HepG2 (cell line): Measurements from ENCODE around the gene SLC22A31. TPM values are rescaled to one million over a fixed set of nuclear protein-coding genes. Genes with fewer than 3 reads are reported as not detected.
A peak's percentile ranks its signal among the peaks of the same experiment; 100 is the strongest.

ENCODE experiments used
- CCDC6 ChIP-seq: sonication (generic); formaldehyde crosslinking; IDR thresholded peaks from 2 replicates; pipeline ENCODE4 v1.8.1; 2022; ENCODE audit warnings: mild to moderate bottlenecking, missing genetic modification reagents, moderate library complexity
- FOXM1 ChIP-seq: sonication (generic); formaldehyde crosslinking; IDR thresholded peaks from 2 replicates; pipeline ENCODE4 v1.5.0; 2020; ENCODE audit warnings: missing genetic modification reagents
- KDM3A ChIP-seq: IDR thresholded peaks from 2 replicates; pipeline ENCODE4 v1.6.1; 2018; ENCODE audit warnings: low read depth, missing compliant biosample characterization
- POLR2AphosphoS2 ChIP-seq: IDR thresholded peaks from 2 replicates; pipeline ENCODE4 v1.6.1; 2011; ENCODE audit warnings: low read depth, low read length, improper control_type of control experiment
- POLR2AphosphoS5 ChIP-seq: IDR thresholded peaks from 2 replicates; pipeline ENCODE4 v1.6.1; 2012; ENCODE audit warnings: low read depth, low read length
- ZBTB39 ChIP-seq: sonication (generic); formaldehyde crosslinking; IDR thresholded peaks from 2 replicates; pipeline ENCODE4 v1.5.0; 2020; ENCODE audit warnings: missing genetic modification reagents
- ZNF34 ChIP-seq: sonication (generic); formaldehyde crosslinking; IDR thresholded peaks from 2 replicates; pipeline ENCODE4 v1.4.0; 2020; ENCODE audit warnings: mild to moderate bottlenecking, missing genetic modification reagents, borderline replicate concordance
- ZNF446 ChIP-seq: sonication (generic); formaldehyde crosslinking; IDR thresholded peaks from 2 replicates; pipeline ENCODE4 v1.5.0; 2020; ENCODE audit warnings: mild to moderate bottlenecking, missing genetic modification reagents
- ZNF570 ChIP-seq: sonication (generic); formaldehyde crosslinking; IDR thresholded peaks from 2 replicates; pipeline ENCODE4 v1.4.0; 2020; ENCODE audit warnings: mild to moderate bottlenecking, missing genetic modification reagents, borderline replicate concordance
- ZNF7 ChIP-seq: IDR thresholded peaks from 2 replicates; pipeline ENCODE4 v1.6.1; 2016; ENCODE audit warnings: missing biosample characterization, missing genetic modification reagents
- ZNF724P ChIP-seq: sonication (generic); formaldehyde crosslinking; IDR thresholded peaks from 2 replicates; pipeline ENCODE4 v1.8.0; 2022; ENCODE audit warnings: missing genetic modification reagents, borderline replicate concordance
- ZNF747 ChIP-seq: sonication (generic); formaldehyde crosslinking; IDR thresholded peaks from 2 replicates; pipeline ENCODE4 v1.8.1; 2023; ENCODE audit warnings: missing genetic modification reagents, mild to moderate bottlenecking, borderline replicate concordance
- polyA plus RNA-seq, 8 experiments: library from polyadenylated mRNA; depleted of rRNA in 3 of 8; stranded (reverse) in 7 of 8; unstranded in 1 of 8; fragments of >200 nt; fragmentation: Illumina TruSeq in 4 of 8; extraction: Trizol in 4 of 8; gene quantifications; 2 replicates each; pipeline versions ENCODE4 v1.2.1 to v1.2.3, GENCODE V29; 2011 to 2016; ENCODE audit warnings: low read depth in 4 of 8, missing spikeins in 1 of 8, mixed read lengths in 1 of 8; ENCODE audit not compliant: insufficient read depth in 1 of 8
- total RNA-seq, 5 experiments: library from RNA; depleted of rRNA; stranded (reverse); fragments of >200 nt; fragmentation: Illumina TruSeq; extraction: Trizol; gene quantifications; 2 replicates each; pipeline ENCODE4 v1.2.3, GENCODE V29; 2016; ENCODE audit warnings: low read depth in 1 of 5
- TF ChIP-seq, protein P1 (sequence below): sonication (generic); formaldehyde crosslinking; IDR thresholded peaks from 2 replicates; pipeline ENCODE4 v1.4.0; 2020; ENCODE audit warnings: missing genetic modification reagents, mild to moderate bottlenecking, borderline replicate concordance
- TF ChIP-seq, protein P2 (sequence below): sonication (generic); formaldehyde crosslinking; IDR thresholded peaks from 2 replicates; pipeline ENCODE4 v1.4.0; 2020; ENCODE audit warnings: missing genetic modification reagents, borderline replicate concordance
- TF ChIP-seq, protein P3 (sequence below): sonication (generic); formaldehyde crosslinking; IDR thresholded peaks from 2 replicates; pipeline ENCODE4 v1.9.0; 2021; ENCODE audit warnings: mild to moderate bottlenecking, missing genetic modification reagents

SLC22A31 gene
- total and polyA plus RNA-seq, 2 of the 13 experiments (the other 11 are each of a cell fraction or from before 2014, with no cell fraction given) = 67.3 to 83.3 TPM

- TF ChIP-seq, protein P1, sequence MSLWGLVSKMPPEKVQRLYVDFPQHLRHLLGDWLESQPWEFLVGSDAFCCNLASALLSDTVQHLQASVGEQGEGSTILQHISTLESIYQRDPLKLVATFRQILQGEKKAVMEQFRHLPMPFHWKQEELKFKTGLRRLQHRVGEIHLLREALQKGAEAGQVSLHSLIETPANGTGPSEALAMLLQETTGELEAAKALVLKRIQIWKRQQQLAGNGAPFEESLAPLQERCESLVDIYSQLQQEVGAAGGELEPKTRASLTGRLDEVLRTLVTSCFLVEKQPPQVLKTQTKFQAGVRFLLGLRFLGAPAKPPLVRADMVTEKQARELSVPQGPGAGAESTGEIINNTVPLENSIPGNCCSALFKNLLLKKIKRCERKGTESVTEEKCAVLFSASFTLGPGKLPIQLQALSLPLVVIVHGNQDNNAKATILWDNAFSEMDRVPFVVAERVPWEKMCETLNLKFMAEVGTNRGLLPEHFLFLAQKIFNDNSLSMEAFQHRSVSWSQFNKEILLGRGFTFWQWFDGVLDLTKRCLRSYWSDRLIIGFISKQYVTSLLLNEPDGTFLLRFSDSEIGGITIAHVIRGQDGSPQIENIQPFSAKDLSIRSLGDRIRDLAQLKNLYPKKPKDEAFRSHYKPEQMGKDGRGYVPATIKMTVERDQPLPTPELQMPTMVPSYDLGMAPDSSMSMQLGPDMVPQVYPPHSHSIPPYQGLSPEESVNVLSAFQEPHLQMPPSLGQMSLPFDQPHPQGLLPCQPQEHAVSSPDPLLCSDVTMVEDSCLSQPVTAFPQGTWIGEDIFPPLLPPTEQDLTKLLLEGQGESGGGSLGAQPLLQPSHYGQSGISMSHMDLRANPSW (CRISPR knock-in tag) = no peak
- TF ChIP-seq, protein P2, sequence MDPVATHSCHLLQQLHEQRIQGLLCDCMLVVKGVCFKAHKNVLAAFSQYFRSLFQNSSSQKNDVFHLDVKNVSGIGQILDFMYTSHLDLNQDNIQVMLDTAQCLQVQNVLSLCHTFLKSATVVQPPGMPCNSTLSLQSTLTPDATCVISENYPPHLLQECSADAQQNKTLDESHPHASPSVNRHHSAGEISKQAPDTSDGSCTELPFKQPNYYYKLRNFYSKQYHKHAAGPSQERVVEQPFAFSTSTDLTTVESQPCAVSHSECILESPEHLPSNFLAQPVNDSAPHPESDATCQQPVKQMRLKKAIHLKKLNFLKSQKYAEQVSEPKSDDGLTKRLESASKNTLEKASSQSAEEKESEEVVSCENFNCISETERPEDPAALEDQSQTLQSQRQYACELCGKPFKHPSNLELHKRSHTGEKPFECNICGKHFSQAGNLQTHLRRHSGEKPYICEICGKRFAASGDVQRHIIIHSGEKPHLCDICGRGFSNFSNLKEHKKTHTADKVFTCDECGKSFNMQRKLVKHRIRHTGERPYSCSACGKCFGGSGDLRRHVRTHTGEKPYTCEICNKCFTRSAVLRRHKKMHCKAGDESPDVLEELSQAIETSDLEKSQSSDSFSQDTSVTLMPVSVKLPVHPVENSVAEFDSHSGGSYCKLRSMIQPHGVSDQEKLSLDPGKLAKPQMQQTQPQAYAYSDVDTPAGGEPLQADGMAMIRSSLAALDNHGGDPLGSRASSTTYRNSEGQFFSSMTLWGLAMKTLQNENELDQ (CRISPR knock-in tag) = no peak
- TF ChIP-seq ZNF34 (CRISPR knock-in tag) (peak; percentile 40; the same call in 1 of the 2 replicates), ZBTB39 (CRISPR knock-in tag) (no peak), ZNF570 (no peak), ZNF7 (CRISPR knock-in tag) (no peak), ZNF747 (CRISPR knock-in tag) (peak; percentile 65; the same call in 1 of the 2 replicates), ZNF446 (CRISPR knock-in tag) (no peak), ZNF724P (CRISPR knock-in tag) (peak; percentile 75), FOXM1 (CRISPR knock-in tag) (no peak), CCDC6 (peak; percentile 67; the same call in 1 of the 2 replicates), POLR2AphosphoS5 (peak; percentile 61), POLR2AphosphoS2 (no peak), KDM3A (CRISPR knock-in tag) (peak; percentile 50; the same call in 1 of the 2 replicates)
- TF ChIP-seq, protein P3, sequence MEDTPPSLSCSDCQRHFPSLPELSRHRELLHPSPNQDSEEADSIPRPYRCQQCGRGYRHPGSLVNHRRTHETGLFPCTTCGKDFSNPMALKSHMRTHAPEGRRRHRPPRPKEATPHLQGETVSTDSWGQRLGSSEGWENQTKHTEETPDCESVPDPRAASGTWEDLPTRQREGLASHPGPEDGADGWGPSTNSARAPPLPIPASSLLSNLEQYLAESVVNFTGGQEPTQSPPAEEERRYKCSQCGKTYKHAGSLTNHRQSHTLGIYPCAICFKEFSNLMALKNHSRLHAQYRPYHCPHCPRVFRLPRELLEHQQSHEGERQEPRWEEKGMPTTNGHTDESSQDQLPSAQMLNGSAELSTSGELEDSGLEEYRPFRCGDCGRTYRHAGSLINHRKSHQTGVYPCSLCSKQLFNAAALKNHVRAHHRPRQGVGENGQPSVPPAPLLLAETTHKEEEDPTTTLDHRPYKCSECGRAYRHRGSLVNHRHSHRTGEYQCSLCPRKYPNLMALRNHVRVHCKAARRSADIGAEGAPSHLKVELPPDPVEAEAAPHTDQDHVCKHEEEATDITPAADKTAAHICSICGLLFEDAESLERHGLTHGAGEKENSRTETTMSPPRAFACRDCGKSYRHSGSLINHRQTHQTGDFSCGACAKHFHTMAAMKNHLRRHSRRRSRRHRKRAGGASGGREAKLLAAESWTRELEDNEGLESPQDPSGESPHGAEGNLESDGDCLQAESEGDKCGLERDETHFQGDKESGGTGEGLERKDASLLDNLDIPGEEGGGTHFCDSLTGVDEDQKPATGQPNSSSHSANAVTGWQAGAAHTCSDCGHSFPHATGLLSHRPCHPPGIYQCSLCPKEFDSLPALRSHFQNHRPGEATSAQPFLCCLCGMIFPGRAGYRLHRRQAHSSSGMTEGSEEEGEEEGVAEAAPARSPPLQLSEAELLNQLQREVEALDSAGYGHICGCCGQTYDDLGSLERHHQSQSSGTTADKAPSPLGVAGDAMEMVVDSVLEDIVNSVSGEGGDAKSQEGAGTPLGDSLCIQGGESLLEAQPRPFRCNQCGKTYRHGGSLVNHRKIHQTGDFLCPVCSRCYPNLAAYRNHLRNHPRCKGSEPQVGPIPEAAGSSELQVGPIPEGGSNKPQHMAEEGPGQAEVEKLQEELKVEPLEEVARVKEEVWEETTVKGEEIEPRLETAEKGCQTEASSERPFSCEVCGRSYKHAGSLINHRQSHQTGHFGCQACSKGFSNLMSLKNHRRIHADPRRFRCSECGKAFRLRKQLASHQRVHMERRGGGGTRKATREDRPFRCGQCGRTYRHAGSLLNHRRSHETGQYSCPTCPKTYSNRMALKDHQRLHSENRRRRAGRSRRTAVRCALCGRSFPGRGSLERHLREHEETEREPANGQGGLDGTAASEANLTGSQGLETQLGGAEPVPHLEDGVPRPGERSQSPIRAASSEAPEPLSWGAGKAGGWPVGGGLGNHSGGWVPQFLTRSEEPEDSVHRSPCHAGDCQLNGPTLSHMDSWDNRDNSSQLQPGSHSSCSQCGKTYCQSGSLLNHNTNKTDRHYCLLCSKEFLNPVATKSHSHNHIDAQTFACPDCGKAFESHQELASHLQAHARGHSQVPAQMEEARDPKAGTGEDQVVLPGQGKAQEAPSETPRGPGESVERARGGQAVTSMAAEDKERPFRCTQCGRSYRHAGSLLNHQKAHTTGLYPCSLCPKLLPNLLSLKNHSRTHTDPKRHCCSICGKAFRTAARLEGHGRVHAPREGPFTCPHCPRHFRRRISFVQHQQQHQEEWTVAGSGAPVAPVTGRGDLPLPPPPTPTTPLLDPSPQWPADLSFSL = no peak
These were observed 46.8 kb upstream of the SLC22A31 start (continued) for GRCh38 chr16:89246903-89247733.
